ENCODE results near the gene PTPRN2. TPM values are rescaled to one million over a fixed set of nuclear protein-coding genes. Genes with fewer than 3 reads are reported as not detected.

The PTPRN2 gene
- total and polyA plus RNA-seq, 9 of the 15 experiments (the other 6 are each of a cell fraction or from before 2014, with no cell fraction given): not detected

- H3K79me2 ChIP-seq (ENCODE audit: control insufficient read depth, insufficient read depth, low read length): no peaks in the 10 kb centered on the region
- under 1% methylated on average over 28 of the region's 28 CpGs for WGBS (ENCODE audit: insufficient coverage, low coverage, missing lambda C conversion rate)
- H4K20me1 ChIP-seq (replicated peaks; ENCODE audit: control insufficient read depth, insufficient read depth, low read length): no peaks in the 10 kb centered on the region
- H3K36me3 ChIP-seq (ENCODE audit: control insufficient read depth, insufficient read depth, low read length): no peaks in the 10 kb centered on the region
- no peak overlapping the region for H3K27ac ChIP-seq (ENCODE audit: extremely low read depth, low read depth, low read length)
- peaks cover 2 to 31% of the 10 kb centered on the region in 2 experiments; a peak in 2 of 5 replicates for H3K27me3 ChIP-seq (ENCODE audit: control insufficient read depth in 2 of 2, insufficient read depth in 2 of 2, low read length in 2 of 2)
- no peak overlapping the region for H2AFZ ChIP-seq (ENCODE audit: low read depth, low read length)
- BruUV-seq (replicated peaks): no TSS peak
- TF ChIP-seq SFPQ (IDR thresholded peaks at IDR 0.05; ENCODE audit: low read depth, low read length) (no peak), HDAC3 (IDR thresholded peaks at IDR 0.05; ENCODE audit: borderline replicate concordance, partially characterized antibody) (no peak), MBD1 (CRISPR knock-in tag; IDR thresholded peaks at IDR 0.05) (no peak), FOXP1 (CRISPR knock-in tag; IDR thresholded peaks at IDR 0.05) (no peak), JUNB (CRISPR knock-in tag; conservative IDR thresholded peaks at IDR 0.05) (no peak)
- TF ChIP-seq, protein P1, sequence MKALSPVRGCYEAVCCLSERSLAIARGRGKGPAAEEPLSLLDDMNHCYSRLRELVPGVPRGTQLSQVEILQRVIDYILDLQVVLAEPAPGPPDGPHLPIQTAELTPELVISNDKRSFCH (CRISPR knock-in tag; IDR thresholded peaks at IDR 0.05): no peak
- TF ChIP-seq, protein P1 (tag; IDR thresholded peaks at IDR 0.05): no peak
- TF ChIP-seq, protein P2, sequence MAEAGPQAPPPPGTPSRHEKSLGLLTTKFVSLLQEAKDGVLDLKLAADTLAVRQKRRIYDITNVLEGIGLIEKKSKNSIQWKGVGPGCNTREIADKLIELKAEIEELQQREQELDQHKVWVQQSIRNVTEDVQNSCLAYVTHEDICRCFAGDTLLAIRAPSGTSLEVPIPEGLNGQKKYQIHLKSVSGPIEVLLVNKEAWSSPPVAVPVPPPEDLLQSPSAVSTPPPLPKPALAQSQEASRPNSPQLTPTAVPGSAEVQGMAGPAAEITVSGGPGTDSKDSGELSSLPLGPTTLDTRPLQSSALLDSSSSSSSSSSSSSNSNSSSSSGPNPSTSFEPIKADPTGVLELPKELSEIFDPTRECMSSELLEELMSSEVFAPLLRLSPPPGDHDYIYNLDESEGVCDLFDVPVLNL (CRISPR knock-in tag; IDR thresholded peaks at IDR 0.05; ENCODE audit: low read depth): no peak
- TF ChIP-seq, protein P3, sequence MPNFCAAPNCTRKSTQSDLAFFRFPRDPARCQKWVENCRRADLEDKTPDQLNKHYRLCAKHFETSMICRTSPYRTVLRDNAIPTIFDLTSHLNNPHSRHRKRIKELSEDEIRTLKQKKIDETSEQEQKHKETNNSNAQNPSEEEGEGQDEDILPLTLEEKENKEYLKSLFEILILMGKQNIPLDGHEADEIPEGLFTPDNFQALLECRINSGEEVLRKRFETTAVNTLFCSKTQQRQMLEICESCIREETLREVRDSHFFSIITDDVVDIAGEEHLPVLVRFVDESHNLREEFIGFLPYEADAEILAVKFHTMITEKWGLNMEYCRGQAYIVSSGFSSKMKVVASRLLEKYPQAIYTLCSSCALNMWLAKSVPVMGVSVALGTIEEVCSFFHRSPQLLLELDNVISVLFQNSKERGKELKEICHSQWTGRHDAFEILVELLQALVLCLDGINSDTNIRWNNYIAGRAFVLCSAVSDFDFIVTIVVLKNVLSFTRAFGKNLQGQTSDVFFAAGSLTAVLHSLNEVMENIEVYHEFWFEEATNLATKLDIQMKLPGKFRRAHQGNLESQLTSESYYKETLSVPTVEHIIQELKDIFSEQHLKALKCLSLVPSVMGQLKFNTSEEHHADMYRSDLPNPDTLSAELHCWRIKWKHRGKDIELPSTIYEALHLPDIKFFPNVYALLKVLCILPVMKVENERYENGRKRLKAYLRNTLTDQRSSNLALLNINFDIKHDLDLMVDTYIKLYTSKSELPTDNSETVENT (CRISPR knock-in tag; IDR thresholded peaks at IDR 0.05): no peak
- no peak overlapping the region; a peak in 1 of 4 replicates for H3K9ac ChIP-seq (ENCODE audit: insufficient read depth in 1 of 2, low read depth in 2 of 2, low read length in 2 of 2)
- no peak overlapping the region for H3K4me3 ChIP-seq
- H3K4me1 ChIP-seq (replicated peaks in 1 of 2; ENCODE audit: control insufficient read depth in 2 of 2, insufficient read depth in 2 of 2, low read length in 2 of 2): peaks cover 0 to 11% of the 10 kb centered on the region in 2 experiments; a peak in 1 of 5 replicates
- CTCF ChIA-PET (ENCODE audit: low intra/inter-chr PET ratio): no interaction called here
- intact Hi-C loops (cut with micrococcal nuclease) (no loop called here), in situ Hi-C loops (cut with MboI) (no loop called here)
- H3K9me1 ChIP-seq (ENCODE audit: control insufficient read depth, insufficient read depth, low read length): no peaks in the 10 kb centered on the region
- H3K9me3 ChIP-seq (replicated peaks; ENCODE audit: control insufficient read depth, insufficient read depth, low read depth, low read length): no peaks in the 10 kb centered on the region
- no peak for ATAC-seq
- DNase-seq (ENCODE audit: extremely low read depth in 1 of 4, low spot score in 3 of 4): peak in 1 of 4 experiments; percentile 4
- POLR2A ChIA-PET: no interaction called here
- H3K4me2 ChIP-seq (ENCODE audit: insufficient read depth, low read length): no peak overlapping the region
- FAIRE-seq: no peak
Observed at GRCh38 chr7:158192184-158192835, 395.3 kb downstream of the PTPRN2 start.
